IMR-90 (cell line): ENCODE results near the gene HCFC1R1. TPM values are rescaled to one million over a fixed set of nuclear protein-coding genes. Genes with fewer than 3 reads are reported as not detected.

Experiments used
- ATAC-seq: fragments of 200-7000 bp; cut with Tn5 transposase; 2 replicates; pipeline ENCODE4 v1.9.1; 2020; ENCODE audit warnings: low read depth, mild to moderate bottlenecking, moderate library complexity
- BruUV-seq: library from RNA; stranded (reverse); fragments of 400-500 nt; replicated peaks from 2 replicates; lab custom pipeline; 2021; lab: Mats Ljungman, UMichigan
- CTCF ChIA-PET: fragments of 300-600 bp; formaldehyde crosslinking; extraction: SDS; loops from one replicate; lab custom pipeline; 2021; ENCODE audit warnings: antibody characterized with exemption; lab: Yijun Ruan, JAX
- POLR2A ChIA-PET: fragments of 300-600 bp; sonication (Branson Sonifier 250); formaldehyde crosslinking; loops from one replicate; lab custom pipeline; 2022; ENCODE audit warnings: antibody characterized with exemption; ENCODE audit not compliant: unreplicated experiment; lab: Charles Lee
- DNase-seq: peaks from one replicate; pipeline ENCODE4 v3.0.0; 2013
- H2AFZ ChIP-seq: replicated peaks from 2 replicates; pipeline ENCODE3; 2013; ENCODE audit warnings: low read length, mild to moderate bottlenecking; ENCODE audit not compliant: poor library complexity
- H2AK5ac ChIP-seq: 2 replicates; pipeline ENCODE4 v1.6.1; 2013; ENCODE audit warnings: low read depth, low read length, inconsistent platforms
- H2AK9ac ChIP-seq: replicated peaks from 2 replicates; pipeline ENCODE3; 2013; ENCODE audit warnings: mild to moderate bottlenecking, low read depth, low read length, moderate library complexity; ENCODE audit not compliant: poor library complexity
- H2BK120ac ChIP-seq: 2 replicates; pipeline ENCODE4 v1.6.1; 2013; ENCODE audit warnings: low read depth, low read length, inconsistent platforms
- H2BK15ac ChIP-seq: 3 replicates; pipeline ENCODE4 v1.6.1; 2013; ENCODE audit warnings: low read depth, low read length, inconsistent platforms
- H2BK20ac ChIP-seq: 2 replicates; pipeline ENCODE4 v1.6.1; 2013; ENCODE audit warnings: low read depth, mild to moderate bottlenecking, inconsistent platforms, low read length, moderate library complexity
- H2BK5ac ChIP-seq: 2 replicates; pipeline ENCODE4 v1.6.1; 2013; ENCODE audit warnings: mild to moderate bottlenecking, low read depth, low read length, inconsistent platforms; ENCODE audit not compliant: poor library complexity, severe bottlenecking
- H3K14ac ChIP-seq: replicated peaks from 2 replicates; pipeline ENCODE4 v1.6.1; 2013; ENCODE audit warnings: low read depth, low read length, inconsistent platforms
- H3K18ac ChIP-seq: 2 replicates; pipeline ENCODE4 v1.6.1; 2013; ENCODE audit warnings: low read depth, low read length, control low read depth
- H3K23ac ChIP-seq: 2 replicates; pipeline ENCODE4 v1.6.1; 2013; ENCODE audit warnings: low read depth, low read length, inconsistent platforms
- H3K27ac ChIP-seq: 2 replicates; pipeline ENCODE4 v1.5.1; 2013; ENCODE audit warnings: mild to moderate bottlenecking, control low read depth, low read length; ENCODE audit not compliant: insufficient read depth
- H3K27me3 ChIP-seq: 2 replicates; pipeline ENCODE4 v1.6.1; 2013; ENCODE audit warnings: low read length; ENCODE audit not compliant: control insufficient read depth, insufficient read depth
- H3K36me3 ChIP-seq: 2 replicates; pipeline ENCODE4 v1.6.1; 2013; ENCODE audit warnings: low read length, mixed read lengths; ENCODE audit not compliant: control insufficient read depth, insufficient read depth
- H3K4ac ChIP-seq: 2 replicates; pipeline ENCODE4 v1.6.1; 2013; ENCODE audit warnings: low read depth, low read length, inconsistent platforms
- H3K4me1 ChIP-seq: 2 replicates; pipeline ENCODE4 v1.6.1; 2013; ENCODE audit warnings: low read length, mixed read lengths; ENCODE audit not compliant: control insufficient read depth, insufficient read depth
- H3K4me2 ChIP-seq: 2 replicates; pipeline ENCODE4 v1.6.1; 2013; ENCODE audit warnings: low read depth, mild to moderate bottlenecking, control low read depth, low read length, moderate library complexity
- H3K4me3 ChIP-seq: 2 replicates; pipeline ENCODE4 v1.5.1; 2013; ENCODE audit warnings: low read depth, mild to moderate bottlenecking, control low read depth, low read length, moderate library complexity; ENCODE audit not compliant: insufficient read depth
- H3K56ac ChIP-seq: 2 replicates; pipeline ENCODE4 v1.6.1; 2013; ENCODE audit warnings: low read length, inconsistent platforms; ENCODE audit not compliant: insufficient read depth; ENCODE audit errors: extremely low read depth
- H3K79me1 ChIP-seq, 2 experiments: 2 replicates each; pipeline ENCODE4 v1.6.1; 2013; ENCODE audit warnings: low read length in 2 of 2, inconsistent platforms in 1 of 2, low read depth in 1 of 2
- H3K9ac ChIP-seq: 2 replicates; pipeline ENCODE4 v1.6.1; 2013; ENCODE audit warnings: low read depth, low read length, control low read depth
- H3K9me1 ChIP-seq: 2 replicates; pipeline ENCODE4 v1.6.1; 2013; ENCODE audit warnings: low read length, inconsistent platforms; ENCODE audit not compliant: insufficient read depth
- H3K9me3 ChIP-seq: 2 replicates; pipeline ENCODE4 v1.6.1; 2013; ENCODE audit warnings: low read length; ENCODE audit not compliant: control insufficient read depth, insufficient read depth
- H4K20me1 ChIP-seq: 2 replicates; pipeline ENCODE4 v1.6.1; 2013; ENCODE audit warnings: low read length, inconsistent platforms; ENCODE audit not compliant: insufficient read depth
- H4K5ac ChIP-seq: 2 replicates; pipeline ENCODE4 v1.6.1; 2013; ENCODE audit warnings: mild to moderate bottlenecking, low read depth, low read length, control low read depth
- H4K8ac ChIP-seq, 2 experiments: 2 replicates each; pipeline ENCODE4 v1.6.1; 2013; ENCODE audit warnings: low read depth in 2 of 2, low read length in 2 of 2, control low read depth in 1 of 2, inconsistent platforms in 1 of 2
- H4K91ac ChIP-seq: 2 replicates; pipeline ENCODE4 v1.6.1; 2013; ENCODE audit warnings: low read depth, low read length, inconsistent platforms; ENCODE audit not compliant: insufficient read depth
- BHLHE40 ChIP-seq: fragments of 150-350 bp; IDR thresholded peaks from 2 replicates; pipeline ENCODE4 v1.6.1; 2016; ENCODE audit warnings: mild to moderate bottlenecking, low read depth, low read length
- CEBPB ChIP-seq: IDR thresholded peaks from 2 replicates; pipeline ENCODE4 v1.6.1; 2012; ENCODE audit warnings: low read depth, low read length, improper control_type of control experiment
- CHD1 ChIP-seq: IDR thresholded peaks from 2 replicates; pipeline ENCODE4 v1.6.1; 2012; ENCODE audit warnings: low read depth, low read length, improper control_type of control experiment
- FOS ChIP-seq: fragments of 150-350 bp; IDR thresholded peaks from 2 replicates; pipeline ENCODE4 v1.6.1; 2016; ENCODE audit warnings: low read depth, low read length
- MAZ ChIP-seq: IDR thresholded peaks from 2 replicates; pipeline ENCODE4 v1.6.1; 2012; ENCODE audit warnings: low read depth, mild to moderate bottlenecking, low read length, improper control_type of control experiment, moderate library complexity, borderline replicate concordance
- MXI1 ChIP-seq: IDR thresholded peaks from 2 replicates; pipeline ENCODE4 v1.6.1; 2012; ENCODE audit warnings: low read depth, mild to moderate bottlenecking, low read length, moderate library complexity, borderline replicate concordance
- NFE2L2 ChIP-seq: fragments of 150-350 bp; IDR thresholded peaks from 2 replicates; pipeline ENCODE4 v1.6.1; 2016; ENCODE audit warnings: low read depth, mild to moderate bottlenecking, low read length
- POLR2A ChIP-seq: IDR thresholded peaks from 2 replicates; pipeline ENCODE4 v1.6.1; 2012; ENCODE audit warnings: mild to moderate bottlenecking, low read depth, low read length
- RAD21 ChIP-seq: IDR thresholded peaks from 2 replicates; pipeline ENCODE4 v1.6.1; 2012; ENCODE audit warnings: low read length, improper control_type of control experiment
- RCOR1 ChIP-seq: IDR thresholded peaks from 2 replicates; pipeline ENCODE4 v1.6.1; 2012; ENCODE audit warnings: mild to moderate bottlenecking, low read length, improper control_type of control experiment; ENCODE audit not compliant: insufficient replicate concordance
- RFX5 ChIP-seq: IDR thresholded peaks from 2 replicates; pipeline ENCODE4 v1.8.0; 2012; ENCODE audit warnings: low read depth, mild to moderate bottlenecking, low read length, moderate library complexity
- SMC3 ChIP-seq: fragments of 150-350 bp; IDR thresholded peaks from 2 replicates; pipeline ENCODE4 v1.6.1; 2016; ENCODE audit warnings: low read depth, mild to moderate bottlenecking, antibody characterized with exemption, low read length, moderate library complexity
- WGBS, 2 experiments: methylation state at CpG; one replicate each; pipeline versions ENCODE4 v1.1.5 to v1.1.7; 2013; ENCODE audit warnings: missing lambda C conversion rate in 2 of 2; ENCODE audit not compliant: insufficient read length in 1 of 2; ENCODE audit errors: extremely low coverage in 2 of 2; 5-methylcytosine and 5-hydroxymethylcytosine counted together
- dilution Hi-C: fragments of 300-500 bp; cut with HindIII; formaldehyde crosslinking; loops from one replicate; pipeline ENCODE4 v1.14.3; 2018; ENCODE audit warnings: low sequenced_read_pairs; ENCODE audit not compliant: unreplicated experiment
- in situ Hi-C: fragments of 300-500 bp; cut with MboI; formaldehyde crosslinking; loops from 3 replicates; pipeline ENCODE4 v1.14.3; 2019; ENCODE audit warnings: low sequenced_read_pairs, inconsistent platforms, mixed read lengths
- intact Hi-C: fragments of 100-400 bp; cut with micrococcal nuclease; formaldehyde crosslinking; loops from 2 replicates; pipeline ENCODE4 v1.10.0; 2022
- polyA plus RNA-seq, 3 experiments: library from polyadenylated mRNA; depleted of rRNA; stranded (reverse); fragments of >200 nt; gene quantifications; 2 replicates each; pipeline ENCODE4 v1.2.3, GENCODE V29; 2012; ENCODE audit warnings: low replicate concordance in 1 of 3
- total RNA-seq: library from RNA; depleted of rRNA; stranded (reverse); fragments of >200 nt; gene quantifications from 2 replicates; pipeline ENCODE4 v1.2.3, GENCODE V29; 2012
- TF ChIP-seq, protein P1 (sequence below): fragments of 150-350 bp; IDR thresholded peaks from 2 replicates; pipeline ENCODE4 v1.6.1; 2016; ENCODE audit warnings: low read depth, mild to moderate bottlenecking, low read length, moderate library complexity, borderline replicate concordance
- TF ChIP-seq, protein P2 (sequence below): conservative IDR thresholded peaks from 2 replicates; pipeline ENCODE4 v1.5.1; 2012; ENCODE audit warnings: mild to moderate bottlenecking, low read depth, low read length, improper control_type of control experiment

HCFC1R1 gene
- total and polyA plus RNA-seq, 2 of the 4 experiments (the other 2 are of a cell fraction) = 7.2 to 57.9 TPM

DNA sequence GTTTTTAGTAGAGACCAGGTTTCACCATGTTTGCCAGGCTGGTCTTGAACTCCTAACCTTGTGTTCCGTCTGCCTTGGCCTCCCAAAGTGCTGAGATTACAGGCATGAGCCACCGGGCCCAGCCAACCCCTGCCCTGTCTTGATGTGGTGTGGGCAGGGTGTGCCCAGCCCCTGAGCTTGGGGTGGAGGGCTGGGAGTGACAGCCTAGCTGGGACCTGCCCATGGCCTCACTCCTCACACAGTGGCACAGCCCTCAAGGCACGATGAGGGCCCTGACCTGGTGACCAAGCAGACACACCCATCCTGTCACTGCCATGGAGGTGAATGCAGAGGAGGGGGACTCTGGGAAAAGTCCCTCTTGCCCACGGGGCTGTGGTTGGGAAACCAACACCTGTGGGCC is 44.7 kb upstream of the HCFC1R1 start:
- no peak overlapping the region for H3K9ac ChIP-seq
- no peak overlapping the region for H4K8ac ChIP-seq
- H3K36me3 ChIP-seq = no peaks in the 10 kb centered on the region
- WGBS, 2 experiments = no CpG with 5 or more reads among the region's 4 CpGs
- H3K9me1 ChIP-seq = peaks cover 18% of the 10 kb centered on the region
- H3K9me3 ChIP-seq = no peaks in the 10 kb centered on the region
- ATAC-seq = no peak
- peaks cover 6 to 19% of the 10 kb centered on the region in 2 experiments; a peak in 2 of 4 replicates for H3K79me1 ChIP-seq
- no peak overlapping the region for H2BK15ac ChIP-seq
- no peak overlapping the region for H3K14ac ChIP-seq
- H3K27me3 ChIP-seq = peaks cover 9% of the 10 kb centered on the region
- CTCF ChIA-PET = no interaction called here
- peaks cover 12% of the 10 kb centered on the region for H3K4me1 ChIP-seq
- no peak overlapping the region for H2BK120ac ChIP-seq
- no peak overlapping the region for H3K27ac ChIP-seq
- no peak overlapping the region for H3K23ac ChIP-seq
- no peak overlapping the region for H3K4me2 ChIP-seq
- no peak overlapping the region for H2BK5ac ChIP-seq
- no TSS peak for BruUV-seq
- H2AFZ ChIP-seq = no peak overlapping the region
- no peak overlapping the region for H3K56ac ChIP-seq
- no peak overlapping the region for H2BK20ac ChIP-seq
- dilution Hi-C loops (no loop called here), intact Hi-C loops (no loop called here), in situ Hi-C loops (no loop called here)
- POLR2A ChIA-PET = no interaction called here
- no peak overlapping the region for H3K4me3 ChIP-seq
- peak overlapping the region; percentile 61 for H2AK9ac ChIP-seq
- H3K4ac ChIP-seq = no peak overlapping the region
- no peak for TF ChIP-seq POLR2A
- TF ChIP-seq, protein P1, sequence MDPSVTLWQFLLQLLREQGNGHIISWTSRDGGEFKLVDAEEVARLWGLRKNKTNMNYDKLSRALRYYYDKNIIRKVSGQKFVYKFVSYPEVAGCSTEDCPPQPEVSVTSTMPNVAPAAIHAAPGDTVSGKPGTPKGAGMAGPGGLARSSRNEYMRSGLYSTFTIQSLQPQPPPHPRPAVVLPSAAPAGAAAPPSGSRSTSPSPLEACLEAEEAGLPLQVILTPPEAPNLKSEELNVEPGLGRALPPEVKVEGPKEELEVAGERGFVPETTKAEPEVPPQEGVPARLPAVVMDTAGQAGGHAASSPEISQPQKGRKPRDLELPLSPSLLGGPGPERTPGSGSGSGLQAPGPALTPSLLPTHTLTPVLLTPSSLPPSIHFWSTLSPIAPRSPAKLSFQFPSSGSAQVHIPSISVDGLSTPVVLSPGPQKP = no peak
- TF ChIP-seq, protein P2, sequence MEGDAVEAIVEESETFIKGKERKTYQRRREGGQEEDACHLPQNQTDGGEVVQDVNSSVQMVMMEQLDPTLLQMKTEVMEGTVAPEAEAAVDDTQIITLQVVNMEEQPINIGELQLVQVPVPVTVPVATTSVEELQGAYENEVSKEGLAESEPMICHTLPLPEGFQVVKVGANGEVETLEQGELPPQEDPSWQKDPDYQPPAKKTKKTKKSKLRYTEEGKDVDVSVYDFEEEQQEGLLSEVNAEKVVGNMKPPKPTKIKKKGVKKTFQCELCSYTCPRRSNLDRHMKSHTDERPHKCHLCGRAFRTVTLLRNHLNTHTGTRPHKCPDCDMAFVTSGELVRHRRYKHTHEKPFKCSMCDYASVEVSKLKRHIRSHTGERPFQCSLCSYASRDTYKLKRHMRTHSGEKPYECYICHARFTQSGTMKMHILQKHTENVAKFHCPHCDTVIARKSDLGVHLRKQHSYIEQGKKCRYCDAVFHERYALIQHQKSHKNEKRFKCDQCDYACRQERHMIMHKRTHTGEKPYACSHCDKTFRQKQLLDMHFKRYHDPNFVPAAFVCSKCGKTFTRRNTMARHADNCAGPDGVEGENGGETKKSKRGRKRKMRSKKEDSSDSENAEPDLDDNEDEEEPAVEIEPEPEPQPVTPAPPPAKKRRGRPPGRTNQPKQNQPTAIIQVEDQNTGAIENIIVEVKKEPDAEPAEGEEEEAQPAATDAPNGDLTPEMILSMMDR = no peak
- no peak for TF ChIP-seq NFE2L2
- TF ChIP-seq RAD21 = no peak
- no peak for TF ChIP-seq CEBPB
- no peak for TF ChIP-seq MAZ
- TF ChIP-seq RCOR1 = no peak
- no peak for TF ChIP-seq CHD1
- no peak for TF ChIP-seq FOS
- no peak for TF ChIP-seq BHLHE40
- no peak for TF ChIP-seq SMC3
- TF ChIP-seq MXI1 = no peak
- no peak for TF ChIP-seq RFX5
- H2AK5ac ChIP-seq = no peak overlapping the region
- no peak overlapping the region for H3K18ac ChIP-seq
- no peak for DNase-seq
- no peak overlapping the region for H4K91ac ChIP-seq
- no peaks in the 10 kb centered on the region for H4K20me1 ChIP-seq
- H4K5ac ChIP-seq = no peak overlapping the region
